Thymus (tissue), 11 donors: Measurements from ENCODE around the gene KIAA1191. TPM values are rescaled to one million over a fixed set of nuclear protein-coding genes. Genes with fewer than 3 reads are reported as not detected.
"Not testable (repeated sequence)": the region's sequence is repeated elsewhere in the genome, so short reads cannot be mapped to it uniquely, and the experiment has no call there.

Source experiments
- DNase-seq, 9 donors: peaks; one replicate each; pipeline ENCODE4 v3.0.0-alpha.2; 2013; ENCODE audit warnings: low spot score in 9 of 9, low read depth in 6 of 9, missing footprints in 1 of 9
- H3K27ac ChIP-seq, 2 donors: one replicate each; pipeline ENCODE4 v1.5.1; 2013; ENCODE audit warnings: control low read depth in 1 of 2, low read depth in 1 of 2, low read length in 1 of 2, mild to moderate bottlenecking in 1 of 2, moderate library complexity in 1 of 2
- H3K27me3 ChIP-seq, 2 donors: one replicate each; pipeline ENCODE4 v1.5.1; 2013; ENCODE audit warnings: low read length in 1 of 2; ENCODE audit not compliant: control insufficient read depth in 2 of 2, insufficient read depth in 1 of 2
- H3K36me3 ChIP-seq, 2 donors: one replicate each; pipeline ENCODE4 v1.5.1; 2013; ENCODE audit warnings: low read length in 1 of 2, mild to moderate bottlenecking in 1 of 2, moderate library complexity in 1 of 2; ENCODE audit not compliant: control insufficient read depth in 2 of 2, insufficient read depth in 2 of 2
- H3K4me1 ChIP-seq, 2 donors: one replicate each; pipeline ENCODE4 v1.5.1; 2013; ENCODE audit warnings: low read length in 2 of 2; ENCODE audit not compliant: control insufficient read depth in 2 of 2, insufficient read depth in 2 of 2
- H3K4me3 ChIP-seq, 2 donors: one replicate each; pipeline ENCODE4 v1.5.1; 2013; ENCODE audit warnings: low read length in 2 of 2, control low read depth in 1 of 2, mild to moderate bottlenecking in 1 of 2
- H3K9me3 ChIP-seq, 2 donors: one replicate each; pipeline ENCODE4 v1.5.1; 2013; ENCODE audit warnings: low read length in 1 of 2, mild to moderate bottlenecking in 1 of 2; ENCODE audit not compliant: control insufficient read depth in 2 of 2, insufficient read depth in 1 of 2
- WGBS: extraction: QIAGEN DNeasy Blood & Tissue Kit; methylation state at CpG from one replicate; pipeline ENCODE4 v1.1.7; 2013; 5-methylcytosine and 5-hydroxymethylcytosine counted together
- polyA plus RNA-seq: library from polyadenylated mRNA; stranded (reverse); fragments of 200-250 nt; gene quantifications from one replicate; pipeline ENCODE4 v1.2.3, GENCODE V29; 2013
- total RNA-seq: library from RNA; stranded (reverse); fragments of 120-200 nt; gene quantifications from one replicate; pipeline ENCODE4 v1.2.4, GENCODE V29; 2013
- donor health status: healthy.

Gene KIAA1191
- total and polyA plus RNA-seq, 2 donors = 36.4 to 56.0 TPM

DNA sequence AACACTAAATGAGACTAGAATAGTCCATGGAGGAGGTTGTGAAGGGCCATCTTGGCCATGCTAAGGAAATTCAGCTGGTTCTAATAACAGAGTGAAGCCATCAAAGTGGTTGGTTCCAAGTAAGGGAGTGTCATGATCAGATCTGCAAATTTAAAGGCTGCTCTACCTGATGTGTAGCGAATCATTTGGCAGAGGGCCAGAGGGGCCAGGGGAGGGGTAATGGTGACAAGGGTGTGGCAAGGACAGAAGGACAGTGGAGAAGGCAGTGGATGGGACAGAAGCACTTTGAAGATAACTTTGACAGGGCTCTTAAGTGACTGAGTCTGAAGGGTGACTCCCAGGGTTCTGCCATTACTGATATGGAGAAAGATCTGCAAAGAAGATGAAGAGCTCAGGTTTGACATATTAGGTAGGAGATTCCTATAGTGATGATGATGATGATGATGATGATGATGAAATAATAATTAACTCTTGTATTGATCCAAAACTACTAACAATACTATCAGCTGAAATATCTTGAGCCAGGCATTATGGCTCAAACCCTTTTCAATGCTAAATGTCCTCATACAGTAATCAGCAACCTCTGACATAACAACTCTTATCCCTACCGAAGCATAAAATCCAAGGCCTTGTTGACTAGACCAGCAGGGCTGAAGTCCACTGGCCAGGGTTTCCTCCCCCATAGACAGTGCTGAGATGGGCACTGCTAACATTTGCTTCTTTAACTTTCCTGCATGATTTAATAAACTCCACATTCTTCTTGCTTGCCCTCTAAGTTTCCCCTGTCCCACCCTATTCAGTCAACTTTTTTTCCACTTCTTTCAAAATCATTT lies 20.0 kb downstream of the KIAA1191 start:
- 94% methylated on average over 2 of the region's 2 CpGs for WGBS
- no peaks in the 10 kb centered on the region for H3K4me1 ChIP-seq
- H3K9me3 ChIP-seq = no peaks in the 10 kb centered on the region
- peaks cover 17 to 25% of the 10 kb centered on the region in 2 donors for H3K36me3 ChIP-seq
- DNase-seq = no peak
- H3K4me3 ChIP-seq = no peak overlapping the region
- H3K27ac ChIP-seq = no peak overlapping the region
- no peaks in the 10 kb centered on the region for H3K27me3 ChIP-seq

DNA sequence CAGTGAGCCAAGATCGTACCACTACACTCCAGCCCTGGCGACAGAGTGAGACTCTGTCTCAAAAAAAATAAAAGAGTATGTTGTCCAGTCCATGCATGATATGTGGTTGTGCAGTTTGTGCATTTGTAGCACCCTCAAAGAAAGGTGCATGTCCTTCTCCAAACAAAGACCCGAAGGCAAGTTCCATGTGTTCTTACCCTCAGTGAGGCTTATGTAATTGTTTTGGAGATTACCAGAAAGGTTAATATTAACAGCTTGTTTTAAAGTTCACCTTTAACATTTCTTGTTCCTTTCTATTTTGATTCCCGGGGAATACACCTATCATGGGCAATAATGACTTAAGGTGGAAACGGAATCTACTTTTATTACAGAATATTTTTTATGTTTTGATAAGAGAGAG lies 22.3 kb downstream of the KIAA1191 start:
- WGBS = 98% methylated on average over 5 of the region's 5 CpGs
- no peak overlapping the region for H3K27ac ChIP-seq
- H3K4me1 ChIP-seq = no peaks in the 10 kb centered on the region
- peaks cover 0 to 14% of the 10 kb centered on the region in 2 donors for H3K36me3 ChIP-seq
- DNase-seq = no peak
- peaks cover 0 to 1% of the 10 kb centered on the region in 2 donors for H3K9me3 ChIP-seq
- no peak overlapping the region for H3K4me3 ChIP-seq
- H3K27me3 ChIP-seq = no peaks in the 10 kb centered on the region

DNA sequence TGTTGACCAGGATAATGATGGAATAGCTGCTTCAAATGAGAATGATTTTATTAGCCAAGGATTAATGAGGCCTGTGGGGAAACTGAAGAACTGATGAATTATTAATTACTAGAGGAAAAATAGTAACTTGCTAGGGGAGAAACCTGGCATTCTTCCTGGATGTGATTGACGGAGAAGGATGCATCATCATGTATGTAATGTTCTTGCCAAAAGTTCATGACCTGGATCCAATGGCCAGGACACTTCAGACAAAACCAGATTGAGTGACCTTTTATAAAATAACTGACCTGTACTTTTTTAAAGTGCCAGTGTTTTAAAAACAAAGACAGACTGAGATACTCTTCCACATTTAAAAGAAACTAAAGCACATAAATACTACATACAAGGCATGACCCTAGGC lies 23.7 kb downstream of the KIAA1191 start:
- H3K4me1 ChIP-seq = no peaks in the 10 kb centered on the region
- no peak overlapping the region for H3K4me3 ChIP-seq
- no peaks in the 10 kb centered on the region for H3K27me3 ChIP-seq
- H3K27ac ChIP-seq = no peak overlapping the region
- no peak for DNase-seq
- WGBS = 95% methylated on average over 1 of the region's 1 CpG
- H3K36me3 ChIP-seq = peaks cover 0 to 12% of the 10 kb centered on the region in 2 donors
- peaks cover 0 to 1% of the 10 kb centered on the region in 2 donors for H3K9me3 ChIP-seq

DNA sequence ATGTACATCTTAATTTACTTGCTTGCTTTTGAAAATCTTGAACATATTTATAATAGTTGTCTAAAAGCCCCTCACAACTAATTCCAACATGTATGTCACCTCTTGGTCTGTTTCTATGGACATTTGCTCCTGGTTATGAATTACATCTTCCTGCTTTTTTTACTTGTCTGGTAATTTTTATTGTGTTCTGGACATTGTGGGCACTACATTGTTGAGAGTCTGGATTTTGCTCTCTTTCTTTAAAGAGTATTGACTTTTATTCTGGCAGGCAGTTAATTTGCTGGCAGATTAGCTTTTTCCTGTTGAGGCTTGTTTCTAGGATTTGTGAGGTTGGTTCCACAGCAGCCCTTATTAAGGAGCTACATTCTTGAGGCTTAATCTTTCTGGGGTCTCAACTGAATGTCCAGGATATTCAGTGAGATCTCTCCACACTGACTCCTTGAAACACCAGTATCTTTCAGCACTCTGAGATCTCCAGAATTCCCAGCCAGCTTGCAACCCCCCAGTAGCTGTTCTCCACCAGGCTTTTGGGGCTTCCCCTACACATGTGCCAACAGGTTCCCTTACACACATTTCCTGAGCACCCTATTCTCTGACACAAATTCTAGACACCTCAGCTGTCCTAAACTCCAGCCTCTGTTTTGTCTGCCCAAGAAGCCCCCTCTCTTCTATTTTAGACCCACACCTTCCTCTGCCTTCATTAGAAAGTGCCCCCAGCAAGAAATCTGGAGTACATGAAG lies 27.4 kb downstream of the KIAA1191 start:
- H3K27me3 ChIP-seq = no peaks in the 10 kb centered on the region
- H3K27ac ChIP-seq = no peak overlapping the region
- no peak overlapping the region for H3K4me3 ChIP-seq
- DNase-seq = no peak
- peaks cover 0 to 1% of the 10 kb centered on the region in 2 donors for H3K9me3 ChIP-seq
- H3K4me1 ChIP-seq = no peaks in the 10 kb centered on the region
- H3K36me3 ChIP-seq = peaks cover 0 to 12% of the 10 kb centered on the region in 2 donors

DNA sequence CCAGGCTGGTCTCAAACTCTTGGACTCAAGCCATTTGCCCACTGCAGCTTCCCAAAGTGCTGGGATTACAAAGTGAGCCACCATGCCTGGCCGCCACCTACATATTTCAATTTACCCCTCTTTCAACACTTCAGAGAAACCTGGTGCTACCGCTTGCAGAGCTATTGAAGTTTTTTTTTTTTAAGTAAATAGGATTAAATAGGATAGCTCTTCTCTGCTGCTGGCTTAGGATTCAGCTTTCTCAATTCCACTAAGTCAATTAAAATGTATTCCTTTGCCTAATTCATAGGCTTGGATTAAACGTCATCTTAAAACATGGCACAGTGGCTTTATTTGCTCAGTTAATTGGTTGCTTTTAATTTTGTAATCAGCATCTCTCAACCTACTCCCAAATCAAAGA lies 41.0 kb downstream of the KIAA1191 start:
- DNase-seq = no peak
- H3K27ac ChIP-seq = no peak overlapping the region
- H3K27me3 ChIP-seq = no peaks in the 10 kb centered on the region
- peaks cover 6 to 15% of the 10 kb centered on the region in 2 donors for H3K36me3 ChIP-seq
- H3K4me1 ChIP-seq = no peaks in the 10 kb centered on the region
- WGBS = 100% methylated on average over 3 of the region's 3 CpGs
- H3K9me3 ChIP-seq = no peaks in the 10 kb centered on the region
- H3K4me3 ChIP-seq = no peak overlapping the region

DNA sequence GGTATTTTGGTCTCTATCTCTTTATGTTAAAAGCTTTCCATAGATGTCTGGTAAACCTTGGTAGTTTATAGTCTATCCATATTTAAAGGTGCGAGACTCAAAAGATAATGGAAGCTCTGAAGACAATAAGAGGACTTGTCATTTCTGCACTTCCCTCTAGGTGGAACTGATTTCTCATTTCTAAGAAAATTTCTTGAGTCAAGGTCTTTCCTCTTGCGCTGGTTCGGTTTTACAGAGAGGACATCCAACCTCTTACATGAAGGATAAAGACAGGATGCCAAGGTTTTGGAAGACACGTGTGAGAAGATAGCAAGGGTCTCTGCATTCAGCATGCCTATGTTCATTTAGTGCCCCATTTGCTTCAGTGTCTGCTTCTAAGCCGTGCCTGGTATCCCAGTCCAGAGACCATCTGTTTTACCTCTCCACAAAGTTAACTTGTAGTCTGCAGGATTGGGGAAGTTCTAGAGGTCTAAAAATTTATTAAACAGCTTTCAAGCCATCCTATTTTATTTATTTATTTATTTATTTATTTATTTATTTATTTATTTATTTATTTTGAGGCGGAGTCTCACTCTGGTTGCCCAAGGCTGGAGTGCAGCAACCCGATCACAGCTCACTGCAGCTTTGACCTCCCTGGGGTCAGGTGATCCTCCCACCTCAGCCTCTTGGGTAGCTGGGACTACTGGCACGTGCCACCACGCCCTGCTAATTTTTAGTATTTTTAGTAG lies 41.6 kb downstream of the KIAA1191 start:
- H3K27me3 ChIP-seq = no peaks in the 10 kb centered on the region
- peak in 2 of 9 donors; percentile 0 to 10 for DNase-seq
- no peaks in the 10 kb centered on the region for H3K4me1 ChIP-seq
- H3K9me3 ChIP-seq = no peaks in the 10 kb centered on the region
- 98% methylated on average over 9 of the region's 9 CpGs for WGBS
- H3K36me3 ChIP-seq = peaks cover 6 to 17% of the 10 kb centered on the region in 2 donors
- no peak overlapping the region for H3K4me3 ChIP-seq
- H3K27ac ChIP-seq = no peak overlapping the region

DNA sequence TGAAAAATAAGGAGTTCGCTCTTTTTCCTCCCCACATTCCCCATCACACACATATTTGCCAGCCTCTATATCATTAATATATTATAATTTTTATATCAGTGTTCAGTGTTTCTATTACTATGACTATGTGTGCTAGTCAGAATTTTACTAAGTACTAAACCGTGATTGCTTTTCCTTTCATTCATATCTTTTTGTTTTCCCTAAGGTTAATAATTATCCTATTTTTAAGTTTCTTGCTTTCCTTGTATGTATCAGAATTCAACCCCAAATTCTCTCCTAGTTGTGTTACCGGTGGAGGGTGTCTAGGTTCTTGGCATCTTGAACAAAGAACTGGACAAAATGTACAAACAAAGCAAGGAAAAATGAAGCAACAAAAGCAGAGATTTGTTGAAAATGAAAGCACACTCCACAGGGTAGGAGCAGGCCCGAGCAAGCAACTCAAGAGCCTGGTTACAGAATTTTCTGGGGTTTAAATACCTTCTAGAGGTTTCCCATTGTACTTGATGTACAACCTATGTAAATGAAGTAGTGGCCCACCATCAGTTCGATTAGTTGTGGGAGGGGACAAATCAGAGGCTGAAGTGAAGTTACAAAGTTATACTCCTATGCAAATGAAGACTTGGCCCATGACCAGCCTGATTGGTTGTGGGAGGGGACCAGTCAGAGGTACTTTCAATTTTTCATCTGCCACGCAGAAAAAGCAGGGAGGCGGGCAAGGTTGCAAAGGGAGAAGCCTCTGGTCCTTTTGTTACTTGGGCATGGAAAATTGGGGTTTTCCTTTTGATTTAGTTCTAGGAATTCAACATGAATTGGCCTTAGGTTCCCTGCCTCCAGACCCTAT lies 43.8 kb downstream of the KIAA1191 start:
- H3K4me1 ChIP-seq = no peaks in the 10 kb centered on the region
- DNase-seq = no peak
- H3K4me3 ChIP-seq = no peak overlapping the region
- 97% methylated on average over 7 of the region's 7 CpGs for WGBS
- H3K27ac ChIP-seq = no peak overlapping the region
- H3K9me3 ChIP-seq = no peaks in the 10 kb centered on the region
- H3K36me3 ChIP-seq = peaks cover 4 to 13% of the 10 kb centered on the region in 2 donors
- H3K27me3 ChIP-seq = no peaks in the 10 kb centered on the region

DNA sequence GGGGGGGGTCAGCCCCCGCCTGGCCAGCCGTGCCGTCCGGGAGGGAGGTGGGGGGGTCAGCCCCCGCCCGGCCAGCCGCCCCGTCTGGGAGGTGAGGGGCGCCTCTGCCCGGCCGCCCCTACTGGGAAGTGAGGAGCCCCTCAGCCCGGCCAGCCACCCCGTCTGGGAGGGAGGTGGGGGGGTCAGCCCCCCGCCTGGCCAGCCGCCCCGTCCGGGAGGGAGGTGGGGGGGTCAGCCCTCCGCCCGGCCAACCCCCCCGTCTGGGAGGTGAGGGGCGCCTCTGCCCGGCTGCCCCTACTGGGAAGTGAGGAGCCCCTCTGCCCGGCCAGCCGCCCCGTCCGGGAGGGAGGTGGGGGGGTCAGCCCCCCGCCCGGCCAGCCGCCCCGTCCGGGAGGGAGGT lies 56.2 kb downstream of the KIAA1191 start:
- 98% methylated on average over 14 of the region's 31 CpGs for WGBS
- H3K36me3 ChIP-seq, H3K4me1 ChIP-seq, H3K27me3 ChIP-seq, H3K27ac ChIP-seq, H3K9me3 ChIP-seq, H3K4me3 ChIP-seq, DNase-seq: not testable (repeated sequence)
